ENCODE data around the gene BCLAF1.

GRCh38 chr6:136244061-136244616 is 45.5 kb downstream of the BCLAF1 start:
- TF ChIP-seq POLR2A (IDR thresholded peaks at IDR 0.05) (no peak), CTCF (IDR thresholded peaks at IDR 0.05) (no peak)

Measured in ovary (tissue), 3 donors.